ENCODE measurements around the gene PARD6A. TPM values are rescaled to one million over a fixed set of nuclear protein-coding genes. Genes with fewer than 3 reads are reported as not detected.

Gene PARD6A
- total and polyA plus RNA-seq, 2 of the 13 experiments (the other 11 are each of a cell fraction or from before 2014, with no cell fraction given): 3.5 to 4.3 TPM

DNA sequence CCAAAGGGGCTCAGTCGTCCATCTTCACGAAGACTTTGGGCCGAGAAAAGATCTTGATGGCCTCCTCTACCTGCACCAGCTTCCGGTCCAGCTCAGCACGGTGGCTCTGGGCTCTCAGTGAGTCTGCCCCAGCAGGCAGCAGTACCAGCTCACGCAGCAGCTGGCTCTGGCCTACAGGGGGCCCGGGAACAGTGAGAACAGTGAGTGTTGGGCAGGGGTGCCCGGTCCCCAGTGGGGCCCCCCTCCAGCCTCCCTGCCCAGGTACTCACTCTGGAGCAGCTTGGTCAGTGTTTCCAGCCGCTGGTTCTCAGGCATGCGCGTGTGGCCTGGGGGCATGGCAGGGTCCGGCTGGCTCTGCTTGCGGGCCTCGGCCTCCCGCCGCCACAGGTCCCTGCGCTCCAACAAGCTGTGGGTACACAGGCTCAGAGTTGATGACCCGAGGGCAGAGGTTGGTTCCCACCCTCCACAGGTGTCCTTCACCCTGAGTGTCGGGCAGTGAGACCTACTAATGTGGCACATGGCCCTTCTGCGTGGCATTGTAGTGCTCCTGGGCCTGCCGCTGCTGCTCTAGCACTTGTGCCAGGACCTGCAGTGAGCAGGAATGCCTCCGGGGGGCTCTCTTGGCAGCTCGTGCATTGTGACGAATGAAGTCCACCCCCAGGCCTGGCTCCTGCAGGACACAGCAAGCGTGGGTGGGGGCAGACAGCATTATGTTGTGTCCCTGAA lies 2.6 kb downstream of the PARD6A start (continued):
- TF ChIP-seq, protein P1, sequence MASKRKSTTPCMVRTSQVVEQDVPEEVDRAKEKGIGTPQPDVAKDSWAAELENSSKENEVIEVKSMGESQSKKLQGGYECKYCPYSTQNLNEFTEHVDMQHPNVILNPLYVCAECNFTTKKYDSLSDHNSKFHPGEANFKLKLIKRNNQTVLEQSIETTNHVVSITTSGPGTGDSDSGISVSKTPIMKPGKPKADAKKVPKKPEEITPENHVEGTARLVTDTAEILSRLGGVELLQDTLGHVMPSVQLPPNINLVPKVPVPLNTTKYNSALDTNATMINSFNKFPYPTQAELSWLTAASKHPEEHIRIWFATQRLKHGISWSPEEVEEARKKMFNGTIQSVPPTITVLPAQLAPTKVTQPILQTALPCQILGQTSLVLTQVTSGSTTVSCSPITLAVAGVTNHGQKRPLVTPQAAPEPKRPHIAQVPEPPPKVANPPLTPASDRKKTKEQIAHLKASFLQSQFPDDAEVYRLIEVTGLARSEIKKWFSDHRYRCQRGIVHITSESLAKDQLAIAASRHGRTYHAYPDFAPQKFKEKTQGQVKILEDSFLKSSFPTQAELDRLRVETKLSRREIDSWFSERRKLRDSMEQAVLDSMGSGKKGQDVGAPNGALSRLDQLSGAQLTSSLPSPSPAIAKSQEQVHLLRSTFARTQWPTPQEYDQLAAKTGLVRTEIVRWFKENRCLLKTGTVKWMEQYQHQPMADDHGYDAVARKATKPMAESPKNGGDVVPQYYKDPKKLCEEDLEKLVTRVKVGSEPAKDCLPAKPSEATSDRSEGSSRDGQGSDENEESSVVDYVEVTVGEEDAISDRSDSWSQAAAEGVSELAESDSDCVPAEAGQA (IDR thresholded peaks at IDR 0.05; ENCODE audit: low read depth): no peak
- TF ChIP-seq, protein P1 (CRISPR knock-in tag; IDR thresholded peaks at IDR 0.05; ENCODE audit: borderline replicate concordance): no peak
- TF ChIP-seq EED (CRISPR knock-in tag; IDR thresholded peaks at IDR 0.05) (0 out of 2 replicates have a peak, but pooled peaks have one; percentile 30), HIVEP1 (CRISPR knock-in tag; IDR thresholded peaks at IDR 0.05) (0 out of 2 replicates have a peak, but pooled peaks have one; percentile 29)

DNA sequence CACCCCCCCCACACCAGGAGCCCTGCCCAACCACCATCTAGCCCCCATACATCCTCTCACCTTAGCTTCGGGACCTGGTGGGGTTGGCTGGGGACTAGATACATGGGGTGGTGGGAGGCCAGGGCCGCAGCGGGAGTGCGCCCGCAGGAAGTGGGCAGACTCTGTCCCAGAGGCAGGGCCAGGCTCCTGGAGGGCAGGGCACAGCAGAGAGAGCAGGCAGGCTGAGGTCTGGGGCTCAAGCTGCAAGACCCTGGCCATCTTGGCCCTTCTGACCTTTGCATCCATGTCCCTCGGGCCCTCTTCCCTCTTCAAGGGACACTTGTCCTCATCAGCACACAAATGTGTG lies 3.1 kb downstream of the PARD6A start:
- Histone ChIP-seq H3K4me1 (ENCODE audit: insufficient read depth, low read length) (peaks cover 37% of the 10 kb centered on the region), H3K9ac (ENCODE audit: insufficient read depth, low read depth, low read length) (no peak overlapping the region), H2AFZ (ENCODE audit: low read length) (no peak overlapping the region), H3K36me3 (replicated peaks in 1 of 2; ENCODE audit: control insufficient read depth in 1 of 2, insufficient read depth in 2 of 2, low read length in 2 of 2) (peaks cover 1 to 3% of the 10 kb centered on the region in 2 experiments; a peak in 2 of 5 replicates), H3K79me2 (ENCODE audit: insufficient read depth, low read length) (peaks cover 8% of the 10 kb centered on the region), H3K27me3 (ENCODE audit: control insufficient read depth in 1 of 2, insufficient read depth in 2 of 2, low read length in 2 of 2) (no peaks in the 10 kb centered on the region; a peak in 1 of 5 replicates), H3K9me3 (ENCODE audit: low read length) (no peaks in the 10 kb centered on the region), H4K20me1 (ENCODE audit: insufficient read depth, low read length) (0 out of 2 replicates have a peak, but pooled peaks cover 2% of the 10 kb centered on the region), H3K27ac (ENCODE audit: extremely low read length, insufficient read depth, low read length) (no peak overlapping the region), H3K4me3 (replicated peaks in 1 of 3; ENCODE audit: insufficient read depth in 1 of 3, low read depth in 2 of 3, low read length in 3 of 3) (no peak overlapping the region), H3K4me2 (ENCODE audit: low read depth, low read length) (no peak overlapping the region)
- no peak for DNase-seq (ENCODE audit: low spot score)
- CTCF ChIA-PET (ENCODE audit: low intra/inter-chr PET ratio, low total read pairs): interaction anchor here (0.9 kb wide), 1 partner anchor 143 kb away, joined by 3 read pairs; no protein-coding TSS in a partner anchor
- POLR2A ChIA-PET: interaction anchor here (1.5 kb wide), 1 partner anchor 136 kb away, joined by 4 read pairs; no protein-coding TSS in a partner anchor
- 96% methylated on average over 6 of the region's 6 CpGs for WGBS (ENCODE audit: low lambda C conversion rate)
- FAIRE-seq: no peak
- BruUV-seq (replicated peaks): no TSS peak
- in situ Hi-C loops (cut with HindIII; ENCODE audit: extremely low pct_ligation_motif_present, low pct_unique_long_range_greater_than_20kb) (loop anchor here (10.0 kb wide), 1 partner anchor 271 kb away; the partner anchor contains the start of genes CTRL and PSMB10), intact Hi-C loops (cut with micrococcal nuclease; ENCODE audit: unreplicated experiment) (no loop called here)
- TF ChIP-seq MIER2 (CRISPR knock-in tag; IDR thresholded peaks at IDR 0.05) (no peak), ZBTB20 (CRISPR knock-in tag; IDR thresholded peaks at IDR 0.05; ENCODE audit: borderline replicate concordance, low read depth) (no peak), TAF1 (CRISPR knock-in tag; IDR thresholded peaks at IDR 0.05) (no peak)
- TF ChIP-seq, protein P2, sequence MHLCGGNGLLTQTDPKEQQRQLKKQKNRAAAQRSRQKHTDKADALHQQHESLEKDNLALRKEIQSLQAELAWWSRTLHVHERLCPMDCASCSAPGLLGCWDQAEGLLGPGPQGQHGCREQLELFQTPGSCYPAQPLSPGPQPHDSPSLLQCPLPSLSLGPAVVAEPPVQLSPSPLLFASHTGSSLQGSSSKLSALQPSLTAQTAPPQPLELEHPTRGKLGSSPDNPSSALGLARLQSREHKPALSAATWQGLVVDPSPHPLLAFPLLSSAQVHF (CRISPR knock-in tag; IDR thresholded peaks at IDR 0.05): no peak
- TF ChIP-seq, protein P3, sequence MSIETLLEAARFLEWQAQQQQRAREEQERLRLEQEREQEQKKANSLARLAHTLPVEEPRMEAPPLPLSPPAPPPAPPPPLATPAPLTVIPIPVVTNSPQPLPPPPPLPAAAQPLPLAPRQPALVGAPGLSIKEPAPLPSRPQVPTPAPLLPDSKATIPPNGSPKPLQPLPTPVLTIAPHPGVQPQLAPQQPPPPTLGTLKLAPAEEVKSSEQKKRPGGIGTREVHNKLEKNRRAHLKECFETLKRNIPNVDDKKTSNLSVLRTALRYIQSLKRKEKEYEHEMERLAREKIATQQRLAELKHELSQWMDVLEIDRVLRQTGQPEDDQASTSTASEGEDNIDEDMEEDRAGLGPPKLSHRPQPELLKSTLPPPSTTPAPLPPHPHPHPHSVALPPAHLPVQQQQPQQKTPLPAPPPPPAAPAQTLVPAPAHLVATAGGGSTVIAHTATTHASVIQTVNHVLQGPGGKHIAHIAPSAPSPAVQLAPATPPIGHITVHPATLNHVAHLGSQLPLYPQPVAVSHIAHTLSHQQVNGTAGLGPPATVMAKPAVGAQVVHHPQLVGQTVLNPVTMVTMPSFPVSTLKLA (IDR thresholded peaks at IDR 0.05): no peak
- TF ChIP-seq, protein P4, sequence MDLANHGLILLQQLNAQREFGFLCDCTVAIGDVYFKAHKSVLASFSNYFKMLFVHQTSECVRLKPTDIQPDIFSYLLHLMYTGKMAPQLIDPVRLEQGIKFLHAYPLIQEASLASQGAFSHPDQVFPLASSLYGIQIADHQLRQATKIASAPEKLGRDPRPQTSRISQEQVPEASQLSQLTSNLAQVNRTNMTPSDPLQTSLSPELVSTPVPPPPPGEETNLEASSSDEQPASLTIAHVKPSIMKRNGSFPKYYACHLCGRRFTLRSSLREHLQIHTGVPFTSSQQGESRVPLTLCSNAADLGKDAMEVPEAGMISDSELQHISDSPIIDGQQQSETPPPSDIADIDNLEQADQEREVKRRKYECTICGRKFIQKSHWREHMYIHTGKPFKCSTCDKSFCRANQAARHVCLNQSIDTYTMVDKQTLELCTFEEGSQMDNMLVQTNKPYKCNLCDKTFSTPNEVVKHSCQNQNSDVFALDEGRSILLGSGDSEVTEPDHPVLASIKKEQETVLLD (CRISPR knock-in tag; IDR thresholded peaks at IDR 0.05; ENCODE audit: low read depth): 0 out of 2 replicates have a peak, but pooled peaks have one; percentile 14
- no peak for ATAC-seq

All from HepG2 (cell line).